ENCODE measurements around the gene TMSB15B. TPM values are rescaled to one million over a fixed set of nuclear protein-coding genes. Genes with fewer than 3 reads are reported as not detected.
"Not testable (repeated sequence)": the region's sequence is repeated elsewhere in the genome, so short reads cannot be mapped to it uniquely, and the experiment has no call there.

TMSB15B gene
- polyA plus RNA-seq, 1 donor from 2014 or later = 133 TPM

DNA sequence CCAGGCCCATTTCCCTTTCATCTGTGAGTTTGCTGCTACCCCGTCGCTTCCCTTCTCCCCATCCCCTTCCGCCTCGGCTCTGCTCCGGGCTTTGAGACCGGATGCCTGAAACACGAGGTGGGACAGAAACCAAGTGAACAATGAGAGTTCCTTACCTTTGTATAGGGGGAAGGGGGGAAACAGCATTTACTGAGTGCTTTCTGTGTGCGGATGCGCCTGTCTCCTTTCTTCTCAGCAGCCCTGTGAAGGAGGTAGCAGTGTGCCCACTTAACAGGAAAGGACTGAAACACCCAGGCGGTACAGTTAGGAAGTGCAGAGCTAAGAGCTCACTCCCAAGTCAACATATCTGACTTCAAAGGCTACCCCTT is 43.2 kb upstream of the TMSB15B start:
- peak overlapping the region; percentile 93 for H3K27ac ChIP-seq (ENCODE audit: low read length)
- H3K4me3 ChIP-seq (ENCODE audit: low read length) = peak overlapping the region; percentile 76
- peaks cover 10% of the 10 kb centered on the region for H3K79me2 ChIP-seq (replicated peaks; ENCODE audit: insufficient read depth, low read length)
- H3K9me3 ChIP-seq (ENCODE audit: low read length) = no peaks in the 10 kb centered on the region
- H3F3A ChIP-seq (ENCODE audit: insufficient read depth, low read length, poor library complexity, severe bottlenecking) = no peaks in the 10 kb centered on the region
- no peaks in the 10 kb centered on the region for H3K27me3 ChIP-seq (ENCODE audit: insufficient read depth, low read depth, low read length)
- TF ChIP-seq, protein P1, sequence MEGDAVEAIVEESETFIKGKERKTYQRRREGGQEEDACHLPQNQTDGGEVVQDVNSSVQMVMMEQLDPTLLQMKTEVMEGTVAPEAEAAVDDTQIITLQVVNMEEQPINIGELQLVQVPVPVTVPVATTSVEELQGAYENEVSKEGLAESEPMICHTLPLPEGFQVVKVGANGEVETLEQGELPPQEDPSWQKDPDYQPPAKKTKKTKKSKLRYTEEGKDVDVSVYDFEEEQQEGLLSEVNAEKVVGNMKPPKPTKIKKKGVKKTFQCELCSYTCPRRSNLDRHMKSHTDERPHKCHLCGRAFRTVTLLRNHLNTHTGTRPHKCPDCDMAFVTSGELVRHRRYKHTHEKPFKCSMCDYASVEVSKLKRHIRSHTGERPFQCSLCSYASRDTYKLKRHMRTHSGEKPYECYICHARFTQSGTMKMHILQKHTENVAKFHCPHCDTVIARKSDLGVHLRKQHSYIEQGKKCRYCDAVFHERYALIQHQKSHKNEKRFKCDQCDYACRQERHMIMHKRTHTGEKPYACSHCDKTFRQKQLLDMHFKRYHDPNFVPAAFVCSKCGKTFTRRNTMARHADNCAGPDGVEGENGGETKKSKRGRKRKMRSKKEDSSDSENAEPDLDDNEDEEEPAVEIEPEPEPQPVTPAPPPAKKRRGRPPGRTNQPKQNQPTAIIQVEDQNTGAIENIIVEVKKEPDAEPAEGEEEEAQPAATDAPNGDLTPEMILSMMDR (IDR thresholded peaks at IDR 0.05; ENCODE audit: poor library complexity, severe bottlenecking) = peak; percentile 56
- TF ChIP-seq EP300 (conservative IDR thresholded peaks at IDR 0.05; ENCODE audit: poor library complexity, severe bottlenecking) = no peak
- TF ChIP-seq, protein P2, sequence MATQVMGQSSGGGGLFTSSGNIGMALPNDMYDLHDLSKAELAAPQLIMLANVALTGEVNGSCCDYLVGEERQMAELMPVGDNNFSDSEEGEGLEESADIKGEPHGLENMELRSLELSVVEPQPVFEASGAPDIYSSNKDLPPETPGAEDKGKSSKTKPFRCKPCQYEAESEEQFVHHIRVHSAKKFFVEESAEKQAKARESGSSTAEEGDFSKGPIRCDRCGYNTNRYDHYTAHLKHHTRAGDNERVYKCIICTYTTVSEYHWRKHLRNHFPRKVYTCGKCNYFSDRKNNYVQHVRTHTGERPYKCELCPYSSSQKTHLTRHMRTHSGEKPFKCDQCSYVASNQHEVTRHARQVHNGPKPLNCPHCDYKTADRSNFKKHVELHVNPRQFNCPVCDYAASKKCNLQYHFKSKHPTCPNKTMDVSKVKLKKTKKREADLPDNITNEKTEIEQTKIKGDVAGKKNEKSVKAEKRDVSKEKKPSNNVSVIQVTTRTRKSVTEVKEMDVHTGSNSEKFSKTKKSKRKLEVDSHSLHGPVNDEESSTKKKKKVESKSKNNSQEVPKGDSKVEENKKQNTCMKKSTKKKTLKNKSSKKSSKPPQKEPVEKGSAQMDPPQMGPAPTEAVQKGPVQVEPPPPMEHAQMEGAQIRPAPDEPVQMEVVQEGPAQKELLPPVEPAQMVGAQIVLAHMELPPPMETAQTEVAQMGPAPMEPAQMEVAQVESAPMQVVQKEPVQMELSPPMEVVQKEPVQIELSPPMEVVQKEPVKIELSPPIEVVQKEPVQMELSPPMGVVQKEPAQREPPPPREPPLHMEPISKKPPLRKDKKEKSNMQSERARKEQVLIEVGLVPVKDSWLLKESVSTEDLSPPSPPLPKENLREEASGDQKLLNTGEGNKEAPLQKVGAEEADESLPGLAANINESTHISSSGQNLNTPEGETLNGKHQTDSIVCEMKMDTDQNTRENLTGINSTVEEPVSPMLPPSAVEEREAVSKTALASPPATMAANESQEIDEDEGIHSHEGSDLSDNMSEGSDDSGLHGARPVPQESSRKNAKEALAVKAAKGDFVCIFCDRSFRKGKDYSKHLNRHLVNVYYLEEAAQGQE (IDR thresholded peaks at IDR 0.05; ENCODE audit: borderline replicate concordance) = peak; percentile 50
- TF ChIP-seq MXI1 (conservative IDR thresholded peaks at IDR 0.05; ENCODE audit: poor library complexity, severe bottlenecking) = peak; percentile 30
- no peak for TF ChIP-seq EZH2 (IDR thresholded peaks at IDR 0.05; ENCODE audit: borderline replicate concordance, insufficient read depth, low read length, poor library complexity, severe bottlenecking)
- no peaks in the 10 kb centered on the region for H4K20me1 ChIP-seq (ENCODE audit: insufficient read depth)
- H3K36me3 ChIP-seq (ENCODE audit: insufficient read depth, low read length) = no peaks in the 10 kb centered on the region
- peak overlapping the region; percentile 59 for H3K4me2 ChIP-seq (ENCODE audit: low read length)
- no peaks in the 10 kb centered on the region for H3K9me2 ChIP-seq (ENCODE audit: insufficient read depth, low read length)
- H2AFZ ChIP-seq (ENCODE audit: low read depth, low read length) = peak overlapping the region; percentile 33
- H3K9ac ChIP-seq (ENCODE audit: low read length) = peak overlapping the region; percentile 93

DNA sequence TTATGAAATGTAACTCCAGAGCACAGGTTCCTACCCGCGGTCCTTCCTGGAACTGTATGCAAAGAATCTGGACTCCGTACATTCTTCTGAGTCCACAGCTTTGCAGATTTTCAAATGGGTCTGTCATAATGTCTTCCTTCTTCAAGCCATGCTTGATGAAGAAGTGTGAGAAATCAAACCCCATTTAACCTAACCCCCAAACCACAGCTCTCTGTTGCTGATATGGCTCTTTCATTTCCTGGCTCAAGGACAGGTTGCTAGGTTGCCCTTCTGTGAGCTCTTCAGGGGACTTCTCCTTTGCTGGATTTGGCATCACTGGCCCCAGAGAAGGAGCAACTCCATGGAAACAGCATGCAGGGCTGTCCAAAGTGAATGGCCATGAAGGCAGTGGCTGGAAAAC is 41.9 kb upstream of the TMSB15B start:
- H3K9ac ChIP-seq (ENCODE audit: low read length); H3K36me3 ChIP-seq (ENCODE audit: insufficient read depth, low read length); H3K9me2 ChIP-seq (ENCODE audit: insufficient read depth, low read length); H3K27me3 ChIP-seq (ENCODE audit: insufficient read depth, low read depth, low read length); H3K27ac ChIP-seq (ENCODE audit: low read length); H2AFZ ChIP-seq (ENCODE audit: low read depth, low read length); H3F3A ChIP-seq (ENCODE audit: insufficient read depth, low read length, poor library complexity, severe bottlenecking); H3K79me2 ChIP-seq (replicated peaks; ENCODE audit: insufficient read depth, low read length); H3K9me3 ChIP-seq (ENCODE audit: low read length); H4K20me1 ChIP-seq (ENCODE audit: insufficient read depth): not testable (repeated sequence)
- H3K4me2 ChIP-seq (ENCODE audit: low read length) = peak overlapping the region; percentile 59
- H3K4me3 ChIP-seq (ENCODE audit: low read length) = peak overlapping the region; percentile 76

DNA sequence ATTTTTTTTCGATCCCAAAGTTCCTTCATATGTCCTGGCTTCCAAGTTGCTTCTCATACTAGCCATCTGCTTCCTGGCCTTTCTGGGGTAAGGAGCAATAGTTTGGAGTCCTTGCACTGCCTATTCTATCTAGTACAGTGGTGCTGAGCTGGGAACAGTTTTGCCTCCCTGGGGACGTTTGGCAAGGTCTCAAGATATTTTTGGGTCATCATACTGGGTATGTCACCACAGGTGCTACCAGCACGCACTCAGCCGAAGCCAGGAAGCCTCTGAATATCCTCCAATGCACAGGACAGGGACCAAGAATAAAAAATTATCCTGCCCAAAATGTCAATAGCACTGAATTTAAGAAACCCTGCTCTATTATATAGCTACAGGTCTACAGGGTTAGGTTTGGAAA is 35.4 kb upstream of the TMSB15B start:
- Histone ChIP-seq H3F3A (ENCODE audit: insufficient read depth, low read length, poor library complexity, severe bottlenecking) (no peaks in the 10 kb centered on the region), H3K4me2 (ENCODE audit: low read length) (no peak overlapping the region), H3K36me3 (ENCODE audit: insufficient read depth, low read length) (no peaks in the 10 kb centered on the region), H3K9me3 (ENCODE audit: low read length) (no peaks in the 10 kb centered on the region), H3K79me2 (replicated peaks; ENCODE audit: insufficient read depth, low read length) (no peaks in the 10 kb centered on the region), H3K9ac (ENCODE audit: low read length) (no peak overlapping the region), H3K4me3 (ENCODE audit: low read length) (no peak overlapping the region), H3K9me2 (ENCODE audit: insufficient read depth, low read length) (no peaks in the 10 kb centered on the region), H4K20me1 (ENCODE audit: insufficient read depth) (no peaks in the 10 kb centered on the region), H3K27ac (ENCODE audit: low read length) (no peak overlapping the region), H2AFZ (ENCODE audit: low read depth, low read length) (no peak overlapping the region), H3K27me3 (ENCODE audit: insufficient read depth, low read depth, low read length) (no peaks in the 10 kb centered on the region)
- TF ChIP-seq, protein P2 (IDR thresholded peaks at IDR 0.05; ENCODE audit: borderline replicate concordance) = no peak
- TF ChIP-seq, protein P1 (IDR thresholded peaks at IDR 0.05; ENCODE audit: poor library complexity, severe bottlenecking) = no peak
- TF ChIP-seq EZH2 (IDR thresholded peaks at IDR 0.05; ENCODE audit: borderline replicate concordance, insufficient read depth, low read length, poor library complexity, severe bottlenecking) (no peak), POLR2AphosphoS5 (IDR thresholded peaks at IDR 0.05) (no peak), MXI1 (conservative IDR thresholded peaks at IDR 0.05; ENCODE audit: poor library complexity, severe bottlenecking) (no peak), TAF1 (IDR thresholded peaks at IDR 0.05; ENCODE audit: low read depth) (no peak), EP300 (conservative IDR thresholded peaks at IDR 0.05; ENCODE audit: poor library complexity, severe bottlenecking) (no peak), RAD21 (conservative IDR thresholded peaks at IDR 0.05) (no peak), SMC3 (conservative IDR thresholded peaks at IDR 0.05; ENCODE audit: poor library complexity) (no peak)

Measured in neural cell (in vitro differentiated cells).